Measurements from ENCODE around the gene EIPR1.

Gene EIPR1

DNA sequence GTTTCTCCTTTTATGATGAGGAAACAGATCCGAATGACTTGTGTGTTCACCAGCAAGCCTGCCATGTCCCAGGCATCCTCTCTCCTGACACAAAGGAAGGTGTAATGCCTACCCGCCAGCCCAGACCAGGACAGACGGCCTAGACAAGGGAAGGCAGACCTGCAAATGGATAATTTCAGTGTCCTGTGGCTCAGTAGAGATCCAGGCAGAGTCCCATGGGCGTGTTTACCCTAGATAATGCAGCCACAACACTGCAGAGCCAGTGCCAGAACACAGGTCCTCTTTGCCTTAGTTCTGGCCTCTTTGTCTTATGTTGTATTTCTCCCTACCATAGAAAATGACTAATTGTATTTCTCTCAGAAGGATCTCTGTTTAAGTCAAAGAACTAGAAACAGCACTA lies 14.6 kb upstream of the EIPR1 start:
- TF ChIP-seq, protein P1, sequence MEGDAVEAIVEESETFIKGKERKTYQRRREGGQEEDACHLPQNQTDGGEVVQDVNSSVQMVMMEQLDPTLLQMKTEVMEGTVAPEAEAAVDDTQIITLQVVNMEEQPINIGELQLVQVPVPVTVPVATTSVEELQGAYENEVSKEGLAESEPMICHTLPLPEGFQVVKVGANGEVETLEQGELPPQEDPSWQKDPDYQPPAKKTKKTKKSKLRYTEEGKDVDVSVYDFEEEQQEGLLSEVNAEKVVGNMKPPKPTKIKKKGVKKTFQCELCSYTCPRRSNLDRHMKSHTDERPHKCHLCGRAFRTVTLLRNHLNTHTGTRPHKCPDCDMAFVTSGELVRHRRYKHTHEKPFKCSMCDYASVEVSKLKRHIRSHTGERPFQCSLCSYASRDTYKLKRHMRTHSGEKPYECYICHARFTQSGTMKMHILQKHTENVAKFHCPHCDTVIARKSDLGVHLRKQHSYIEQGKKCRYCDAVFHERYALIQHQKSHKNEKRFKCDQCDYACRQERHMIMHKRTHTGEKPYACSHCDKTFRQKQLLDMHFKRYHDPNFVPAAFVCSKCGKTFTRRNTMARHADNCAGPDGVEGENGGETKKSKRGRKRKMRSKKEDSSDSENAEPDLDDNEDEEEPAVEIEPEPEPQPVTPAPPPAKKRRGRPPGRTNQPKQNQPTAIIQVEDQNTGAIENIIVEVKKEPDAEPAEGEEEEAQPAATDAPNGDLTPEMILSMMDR (IDR thresholded peaks at IDR 0.05; ENCODE audit: borderline replicate concordance, control extremely low read depth, extremely low read depth, insufficient read depth, missing control alignments), result no peak
- no peak for DNase-seq (ENCODE audit: low spot score)
- in situ Hi-C loops (cut with MboI; ENCODE audit: low sequenced_read_pairs, unreplicated experiment), result no loop called here

DNA sequence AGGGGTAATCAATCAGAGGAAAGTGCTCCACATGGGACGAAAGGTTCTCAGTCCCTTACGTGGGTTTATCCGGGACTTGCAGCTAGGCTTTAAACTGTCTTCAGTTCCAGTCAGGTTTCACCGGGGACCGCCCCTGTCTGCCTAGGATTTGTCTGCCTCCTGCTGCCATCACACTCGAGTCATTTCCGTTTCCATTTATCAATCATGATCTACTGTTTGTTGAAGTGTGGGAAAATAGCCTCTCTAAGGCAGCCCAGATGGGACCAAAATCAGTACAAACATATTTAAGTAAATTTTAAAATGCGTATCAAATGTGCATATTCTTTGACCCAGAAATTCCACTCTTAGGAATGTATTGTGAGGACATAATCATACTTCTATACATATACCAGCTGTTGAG lies 12.4 kb upstream of the EIPR1 start:
- no peak for DNase-seq (ENCODE audit: low spot score)
- in situ Hi-C loops (cut with MboI; ENCODE audit: low sequenced_read_pairs, unreplicated experiment), result no loop called here
- TF ChIP-seq, protein P1 (IDR thresholded peaks at IDR 0.05; ENCODE audit: borderline replicate concordance, control extremely low read depth, extremely low read depth, insufficient read depth, missing control alignments), result no peak

DNA sequence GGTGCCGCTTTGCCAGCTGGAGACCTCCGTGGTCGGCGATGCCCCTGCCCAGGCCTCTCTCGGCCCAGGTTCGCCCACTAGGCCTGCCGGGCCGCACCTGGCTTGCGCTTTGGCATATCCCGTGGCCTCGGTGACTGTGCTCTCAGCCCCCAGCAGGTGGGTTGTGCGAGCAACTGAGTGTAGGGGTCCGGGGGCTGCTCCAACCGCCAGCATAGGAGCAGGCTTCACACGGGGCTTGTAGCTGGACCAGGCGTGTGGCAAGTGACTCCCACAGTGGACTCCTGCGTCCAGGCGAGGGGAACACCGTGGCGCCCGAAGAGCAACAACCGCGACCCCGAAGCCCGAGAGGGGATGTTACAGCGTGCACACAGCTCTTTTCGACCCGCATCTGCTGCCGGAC lies 11.6 kb upstream of the EIPR1 start:
- TF ChIP-seq, protein P1 (IDR thresholded peaks at IDR 0.05; ENCODE audit: borderline replicate concordance, control extremely low read depth, extremely low read depth, insufficient read depth, missing control alignments), result no peak

DNA sequence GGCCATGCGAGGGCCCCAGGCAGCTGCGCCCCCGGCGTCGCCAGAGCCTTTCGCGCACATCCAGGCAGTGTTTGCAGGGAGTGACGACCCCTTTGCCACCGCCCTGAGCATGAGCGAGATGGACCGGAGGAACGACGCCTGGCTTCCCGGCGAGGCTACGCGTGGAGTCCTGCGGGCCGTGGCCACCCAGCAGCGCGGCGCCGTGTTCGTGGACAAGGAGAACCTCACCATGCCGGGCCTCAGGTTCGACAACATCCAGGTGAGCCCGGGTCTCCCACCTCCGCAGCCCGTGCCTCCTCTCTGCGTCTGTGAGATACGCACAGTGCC lies 10.8 kb upstream of the EIPR1 start:
- TF ChIP-seq, protein P1 (IDR thresholded peaks at IDR 0.05; ENCODE audit: borderline replicate concordance, control extremely low read depth, extremely low read depth, insufficient read depth, missing control alignments), result no peak
- in situ Hi-C loops (cut with MboI; ENCODE audit: low sequenced_read_pairs, unreplicated experiment), result no loop called here
- DNase-seq (ENCODE audit: low spot score), result no peak

More for the DNA sequence above, 11.6 kb upstream of the EIPR1 start:
- DNase-seq (ENCODE audit: low spot score), result no peak
- in situ Hi-C loops (cut with MboI; ENCODE audit: low sequenced_read_pairs, unreplicated experiment), result no loop called here

DNA sequence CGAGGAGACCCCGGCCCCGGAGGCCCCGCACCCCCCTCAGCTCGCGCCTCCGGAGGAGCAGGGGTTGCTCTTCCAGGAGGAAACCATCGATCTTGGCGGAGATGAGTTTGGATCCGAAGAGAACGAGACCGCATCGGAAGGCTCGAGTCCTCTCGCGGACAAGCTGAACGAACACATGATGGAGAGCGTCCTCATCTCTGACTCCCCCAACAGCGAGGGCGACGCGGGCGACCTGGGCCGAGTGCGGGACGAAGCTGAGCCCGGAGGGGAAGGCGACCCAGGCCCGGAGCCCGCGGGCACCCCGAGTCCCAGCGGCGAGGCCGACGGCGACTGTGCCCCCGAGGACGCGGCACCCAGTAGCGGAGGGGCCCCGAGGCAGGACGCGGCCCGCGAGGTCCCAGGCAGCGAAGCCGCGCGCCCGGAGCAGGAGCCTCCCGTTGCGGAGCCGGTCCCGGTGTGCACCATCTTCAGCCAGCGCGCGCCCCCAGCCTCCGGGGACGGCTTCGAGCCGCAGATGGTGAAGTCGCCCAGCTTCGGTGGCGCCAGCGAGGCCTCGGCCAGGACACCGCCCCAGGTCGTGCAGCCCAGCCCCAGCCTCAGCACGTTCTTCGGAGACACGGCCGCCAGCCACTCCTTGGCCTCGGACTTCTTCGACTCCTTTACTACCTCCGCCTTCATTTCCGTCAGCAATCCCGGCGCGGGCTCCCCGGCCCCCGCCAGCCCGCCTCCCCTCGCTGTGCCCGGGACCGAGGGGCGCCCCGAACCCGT lies 10.2 kb upstream of the EIPR1 start:
- in situ Hi-C loops (cut with MboI; ENCODE audit: low sequenced_read_pairs, unreplicated experiment), result no loop called here
- no peak for DNase-seq (ENCODE audit: low spot score)

DNA sequence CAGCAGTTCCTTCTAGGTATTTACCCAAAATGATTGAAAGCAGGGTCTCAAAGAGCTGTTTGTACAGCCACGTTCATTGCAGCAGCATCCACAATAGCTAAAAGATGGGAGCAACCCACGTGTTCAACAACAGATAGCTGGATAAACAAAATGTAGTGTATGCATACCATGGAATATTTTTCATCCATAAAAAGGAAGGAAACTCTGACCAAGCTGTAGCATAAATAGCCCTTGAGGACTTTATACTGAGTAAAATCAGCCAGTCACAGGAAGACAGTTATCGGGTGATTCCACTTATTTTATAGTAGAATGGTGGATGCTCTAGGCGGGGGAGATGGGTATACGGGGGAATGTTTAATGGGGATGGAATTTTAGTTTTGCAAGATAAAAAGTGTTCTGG lies 9.4 kb upstream of the EIPR1 start:
- TF ChIP-seq, protein P1 (IDR thresholded peaks at IDR 0.05; ENCODE audit: borderline replicate concordance, control extremely low read depth, extremely low read depth, insufficient read depth, missing control alignments), result no peak
- in situ Hi-C loops (cut with MboI; ENCODE audit: low sequenced_read_pairs, unreplicated experiment), result no loop called here
- no peak for DNase-seq (ENCODE audit: low spot score)

More for the DNA sequence above, 10.2 kb upstream of the EIPR1 start:
- TF ChIP-seq, protein P1 (IDR thresholded peaks at IDR 0.05; ENCODE audit: borderline replicate concordance, control extremely low read depth, extremely low read depth, insufficient read depth, missing control alignments), result no peak

All from GM13976 (cell line).